HG03354 (cell line): ENCODE results near the gene GPT2.

ENCODE experiments used
- ATAC-seq: cut with Tn5 transposase; IDR thresholded peaks from one replicate; pipeline ENCODE4 v1.9.1; 2021; ENCODE audit warnings: mild to moderate bottlenecking; ENCODE audit not compliant: unreplicated experiment, poor library complexity, severe bottlenecking

Gene GPT2

DNA sequence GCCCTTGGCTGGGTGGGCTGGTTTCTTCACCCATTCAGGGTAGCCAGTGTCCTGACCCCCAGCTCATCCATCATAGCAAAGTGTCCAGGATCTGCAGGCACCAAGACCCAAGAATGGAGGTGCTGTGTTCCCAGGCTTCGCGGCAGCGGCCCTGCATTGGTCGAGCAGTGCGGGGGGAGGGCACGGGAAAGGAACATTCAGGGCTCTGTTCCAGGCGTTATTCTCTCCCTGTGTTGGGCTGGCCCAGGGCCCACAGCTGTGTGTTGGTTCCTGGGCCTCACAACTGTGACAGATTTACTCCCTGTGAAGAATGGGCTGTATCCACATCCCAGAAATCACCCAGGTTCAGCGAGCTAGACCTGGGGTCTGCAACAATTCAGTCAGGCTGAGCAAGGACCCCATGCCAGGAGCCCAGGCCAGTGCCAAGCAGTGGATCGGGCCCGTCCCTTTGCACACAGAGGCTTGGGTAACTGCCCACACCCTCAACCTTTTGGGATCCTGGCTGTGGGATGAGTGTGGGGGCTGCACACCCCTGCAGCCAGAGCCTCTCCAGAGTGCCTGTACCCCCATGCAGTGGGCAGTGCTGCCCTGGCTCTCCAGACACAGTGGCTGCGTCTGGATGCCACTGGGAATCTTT, 10.0 kb downstream of the GPT2 start:
- ATAC-seq, result no peak

DNA sequence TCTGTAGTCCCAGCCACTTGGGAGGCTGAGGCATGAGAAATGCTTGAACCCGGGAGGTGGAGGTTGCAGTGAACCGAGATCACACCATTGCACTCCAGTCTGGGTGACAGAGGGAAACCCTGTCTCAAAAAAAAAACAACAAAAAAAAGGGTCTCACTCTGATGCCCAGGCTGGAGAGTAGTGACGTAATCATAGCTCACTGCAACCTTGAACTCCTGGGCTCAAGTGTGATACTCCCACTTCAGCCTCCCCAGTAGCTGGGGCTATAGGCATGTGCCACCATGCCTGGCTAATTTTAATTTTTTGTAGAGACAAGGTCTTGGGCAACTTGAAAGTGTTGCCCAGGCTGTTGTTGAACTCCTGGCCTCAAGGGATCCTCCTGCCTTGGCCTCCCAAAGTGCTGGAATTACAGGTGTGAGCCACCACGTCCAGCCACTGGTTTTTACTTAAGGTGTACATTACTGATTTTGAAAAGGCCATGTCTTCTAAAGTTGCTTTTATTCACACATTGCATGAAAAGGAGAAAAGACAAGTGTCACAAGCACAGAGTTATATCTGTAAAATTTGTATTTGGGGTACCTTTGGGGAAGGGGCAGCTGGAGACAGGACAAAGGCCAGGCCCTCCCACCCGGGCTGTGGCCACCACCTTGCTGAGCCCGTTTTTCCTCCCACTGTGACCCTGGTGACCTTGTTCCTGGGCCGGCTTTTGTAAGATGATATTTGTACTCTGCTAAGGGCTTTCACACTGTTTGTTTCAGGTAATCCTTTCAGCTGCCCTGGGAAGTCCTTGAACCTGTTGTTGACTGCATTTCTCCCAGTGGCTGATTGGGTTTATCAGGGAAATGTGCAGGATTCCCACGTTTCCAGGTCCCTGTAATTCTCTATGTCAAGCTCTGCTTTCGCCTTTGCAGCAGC, 11.5 kb downstream of the GPT2 start:
- ATAC-seq, result no peak

DNA sequence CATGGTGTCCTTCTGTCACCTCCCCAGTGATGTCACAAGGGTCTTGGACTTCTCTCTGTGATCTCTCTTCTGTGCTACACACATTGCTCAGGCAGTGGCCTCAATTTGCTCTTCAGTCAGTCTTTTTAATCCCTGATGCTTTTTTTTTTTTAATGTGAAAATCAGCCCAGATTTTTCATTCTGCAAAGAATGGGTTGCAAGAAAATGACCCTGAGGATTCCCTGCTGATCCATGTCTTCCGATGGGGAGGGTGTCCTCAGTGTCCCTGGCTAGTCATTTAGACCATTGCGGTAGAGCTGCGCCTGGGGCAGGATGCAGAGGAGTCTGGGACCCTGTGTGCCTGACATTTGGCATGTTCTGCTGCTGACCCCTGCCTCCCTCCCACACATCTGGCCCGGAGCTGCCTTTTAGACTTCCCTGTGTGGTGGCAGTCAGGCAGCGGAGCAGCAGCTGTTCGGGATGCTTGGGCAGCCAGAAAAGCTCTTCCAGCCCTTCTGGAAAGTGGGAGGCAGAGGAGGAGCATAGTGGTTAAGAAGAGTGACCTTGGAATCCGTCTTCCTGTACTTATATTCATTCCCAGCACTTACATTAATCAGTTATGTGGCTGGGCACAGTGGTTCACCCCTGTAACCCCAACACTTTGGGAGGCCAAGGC, 12.3 kb downstream of the GPT2 start:
- ATAC-seq, result no peak

DNA sequence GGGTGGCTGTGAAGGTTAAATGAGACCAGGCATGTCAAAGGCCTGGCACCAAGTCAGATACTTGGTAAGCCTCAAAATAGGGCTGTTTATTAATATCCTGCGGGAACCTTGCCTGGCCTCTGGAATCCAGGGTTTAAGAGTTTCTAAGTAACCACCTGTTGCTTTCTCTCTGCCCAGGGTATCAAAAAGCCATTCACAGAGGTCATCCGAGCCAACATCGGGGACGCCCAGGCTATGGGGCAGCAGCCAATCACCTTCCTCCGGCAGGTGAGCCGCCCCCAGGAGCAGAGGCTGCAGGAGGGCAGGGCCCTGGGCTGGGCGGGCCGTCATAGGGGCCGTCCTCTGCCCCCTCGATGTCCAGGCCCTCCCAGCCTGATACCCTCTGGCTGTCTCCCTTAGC, 13.3 kb downstream of the GPT2 start:
- no peak for ATAC-seq

DNA sequence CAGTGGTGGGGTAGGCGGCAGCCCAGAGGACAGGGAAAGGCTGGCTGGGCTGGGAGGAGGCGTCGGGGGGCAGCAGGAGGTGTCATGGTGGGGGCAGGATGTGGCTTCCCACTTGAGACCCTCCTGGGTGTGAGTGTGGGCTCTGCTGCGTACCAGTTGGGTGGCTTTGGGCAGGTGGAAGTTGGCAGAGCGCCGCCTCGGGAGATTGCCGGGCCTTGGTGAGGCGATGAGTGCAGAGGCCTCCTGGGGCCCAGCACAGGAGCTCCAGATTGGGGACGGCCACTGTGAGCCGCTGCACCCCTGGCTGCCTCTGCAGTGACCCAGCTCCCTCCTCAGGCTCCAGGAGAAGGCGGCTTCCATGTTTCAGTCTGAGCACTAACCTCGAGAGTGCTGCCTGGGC, 13.8 kb downstream of the GPT2 start:
- no peak for ATAC-seq

DNA sequence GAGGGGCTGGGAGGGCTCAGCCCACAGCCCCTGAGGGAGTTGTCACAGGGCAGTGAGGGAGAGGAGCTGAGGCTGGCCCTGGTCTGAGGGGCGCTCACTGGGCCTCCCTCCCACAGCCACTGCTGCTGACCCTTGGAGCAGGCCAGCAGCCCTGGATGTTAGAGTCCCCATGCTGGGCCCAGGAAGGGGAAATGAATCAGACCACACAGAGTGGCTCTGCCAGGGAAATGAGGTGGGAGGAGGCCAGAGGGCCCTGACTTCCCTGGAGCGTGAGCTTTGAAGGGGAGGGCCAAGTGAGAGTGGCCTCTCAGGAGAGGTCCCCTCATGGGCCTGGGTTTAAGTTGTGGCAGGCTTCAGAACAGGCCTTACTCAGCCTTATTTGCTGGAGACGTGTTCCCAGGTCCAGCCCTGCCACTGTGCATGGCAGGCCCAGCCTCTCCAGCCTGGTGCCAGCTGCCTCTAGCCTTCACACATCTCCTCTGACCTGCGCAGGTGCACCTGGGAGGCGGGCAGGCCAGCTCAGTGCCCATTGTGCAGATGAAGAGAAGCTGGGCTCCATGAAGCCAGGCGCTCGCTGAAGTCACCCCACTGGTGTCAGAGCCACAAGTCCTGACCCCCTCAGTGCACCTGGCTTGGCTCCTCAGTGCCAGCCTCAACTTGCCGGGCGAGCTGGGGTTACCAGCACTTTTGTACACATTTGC, 15.4 kb downstream of the GPT2 start:
- ATAC-seq, result no peak

DNA sequence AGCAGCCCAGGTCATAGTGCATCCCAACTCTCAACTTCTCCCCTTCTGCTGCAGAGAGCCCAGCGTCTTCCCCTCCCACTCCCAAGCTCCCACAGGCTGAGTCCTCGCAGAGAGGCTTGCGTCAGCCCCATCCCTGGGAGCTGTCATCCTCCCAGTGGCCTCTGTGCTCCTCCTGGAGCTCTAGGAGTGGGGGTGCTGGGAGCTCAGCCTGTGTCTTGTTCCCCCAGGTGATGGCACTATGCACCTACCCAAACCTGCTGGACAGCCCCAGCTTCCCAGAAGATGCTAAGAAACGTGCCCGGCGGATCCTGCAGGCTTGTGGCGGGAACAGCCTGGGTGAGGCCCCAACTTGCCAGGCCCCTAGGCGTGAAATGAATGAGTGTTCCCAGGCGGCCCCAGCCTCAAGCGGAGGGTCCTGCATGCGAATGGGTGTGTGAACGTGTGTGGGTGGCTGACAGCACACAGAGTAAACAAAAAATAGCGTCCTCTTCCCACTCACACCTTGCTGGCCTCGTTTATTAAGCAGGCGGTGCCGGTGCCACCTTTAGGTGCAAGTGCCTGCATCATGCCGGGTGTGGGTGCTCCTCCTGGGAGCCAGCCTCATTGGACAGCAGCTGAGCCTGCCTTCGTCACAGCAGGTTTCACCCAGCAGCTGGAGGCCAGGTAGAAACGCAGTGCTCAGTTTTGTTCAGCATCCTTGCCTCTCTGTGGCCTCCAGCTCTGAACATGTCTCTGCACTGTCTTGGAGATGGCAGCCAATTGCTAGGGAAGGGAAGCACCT, 16.5 kb downstream of the GPT2 start:
- no peak for ATAC-seq

DNA sequence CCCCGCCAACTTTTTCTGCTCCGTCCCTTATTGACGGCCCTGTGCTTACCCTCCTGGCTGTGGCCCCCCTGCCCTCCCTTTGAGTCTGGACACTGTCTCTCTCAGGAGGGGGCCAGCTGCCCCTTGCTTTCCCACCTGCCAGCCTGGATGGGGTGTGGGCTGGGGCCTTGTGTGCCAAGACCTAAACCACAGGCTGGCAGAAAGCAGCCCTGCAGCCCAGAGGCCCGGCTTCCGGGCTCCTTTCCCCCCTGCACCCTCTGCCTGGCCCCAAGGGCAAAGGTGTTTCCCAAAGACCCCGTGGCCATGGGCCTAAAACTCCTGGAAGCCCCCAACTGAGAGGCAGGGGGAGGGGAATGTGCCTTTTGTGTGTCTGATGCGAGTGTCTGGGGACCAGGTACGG, 17.5 kb downstream of the GPT2 start:
- no peak for ATAC-seq

DNA sequence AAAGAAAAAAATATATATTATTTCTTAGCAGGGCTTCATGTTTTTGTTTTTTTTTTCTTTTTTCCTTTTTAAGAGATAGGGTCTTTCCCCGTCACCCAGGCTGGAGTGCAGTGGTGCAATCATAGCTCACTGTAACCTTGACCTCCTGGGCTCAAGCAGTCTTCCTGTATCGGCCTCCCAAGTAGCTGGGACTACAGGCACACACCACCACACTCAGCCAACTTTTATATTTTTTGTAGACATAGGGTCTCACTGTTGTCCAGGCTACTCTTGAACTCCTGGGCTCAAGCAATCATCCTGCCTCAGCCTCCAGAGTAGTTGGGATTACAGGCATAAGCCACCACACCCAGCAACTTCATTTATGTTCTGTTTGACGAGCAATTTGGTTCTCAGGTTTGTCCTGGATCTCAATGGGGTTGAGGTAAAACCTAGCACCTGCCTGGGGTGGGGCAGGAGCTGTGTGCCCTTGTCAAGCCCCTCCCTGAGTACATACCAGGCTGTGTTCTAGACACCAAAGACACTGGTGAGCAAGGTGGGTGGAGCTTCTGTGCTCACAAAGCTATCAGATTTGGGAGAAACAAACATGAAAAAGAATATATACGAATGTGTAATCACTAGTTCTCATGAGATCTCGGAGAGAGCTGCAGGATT, 19.2 kb downstream of the GPT2 start:
- no peak for ATAC-seq

DNA sequence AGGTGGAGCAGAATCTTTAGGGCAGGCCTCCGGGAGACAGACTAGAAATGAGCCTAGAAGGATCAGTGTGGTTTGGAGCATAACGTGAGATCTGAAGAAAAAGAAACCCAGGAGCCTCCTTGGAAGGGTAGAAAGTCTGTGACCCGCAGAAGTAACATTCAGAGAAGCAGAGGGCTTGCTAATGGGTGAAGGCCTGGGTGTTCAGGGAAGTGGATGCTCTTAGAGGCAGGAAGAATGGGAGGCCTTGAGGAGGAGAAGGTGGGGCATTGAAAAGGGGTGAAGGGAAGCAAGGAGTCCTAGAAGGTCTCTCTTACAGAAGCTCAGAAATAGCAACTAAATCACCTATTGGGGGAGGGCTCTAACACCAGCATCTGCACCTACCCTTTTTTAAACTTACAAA, 20.3 kb downstream of the GPT2 start:
- no peak for ATAC-seq

DNA sequence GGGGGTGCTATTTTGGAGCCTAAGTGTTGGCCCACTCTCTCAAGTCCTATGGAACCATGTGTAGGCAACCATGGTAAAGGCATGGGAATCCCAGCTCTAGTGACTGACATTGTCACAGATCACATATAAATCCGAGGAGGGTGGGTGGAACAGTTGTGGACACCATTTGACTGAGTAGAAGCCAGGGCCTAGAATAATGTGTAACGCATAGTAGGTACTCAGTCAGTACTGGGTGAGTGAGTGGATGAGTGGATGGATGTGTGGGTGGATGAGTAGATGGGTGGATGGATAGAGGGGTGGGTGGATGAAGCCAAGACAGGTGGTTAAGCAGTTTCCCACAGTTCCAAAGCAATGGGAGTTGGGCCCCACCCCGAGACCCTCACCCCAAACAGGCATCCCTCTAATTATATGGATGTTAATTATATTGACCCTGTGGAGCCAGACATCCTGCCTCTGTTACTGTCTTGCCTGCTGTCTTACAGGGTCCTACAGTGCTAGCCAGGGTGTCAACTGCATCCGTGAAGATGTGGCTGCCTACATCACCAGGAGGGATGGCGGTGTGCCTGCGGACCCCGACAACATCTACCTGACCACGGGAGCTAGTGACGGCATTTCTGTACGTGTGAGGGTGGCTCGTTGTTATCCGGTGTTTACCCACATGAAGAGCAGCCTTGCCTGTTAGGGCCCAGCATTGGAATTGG, 22.3 kb downstream of the GPT2 start:
- ATAC-seq, result no peak

DNA sequence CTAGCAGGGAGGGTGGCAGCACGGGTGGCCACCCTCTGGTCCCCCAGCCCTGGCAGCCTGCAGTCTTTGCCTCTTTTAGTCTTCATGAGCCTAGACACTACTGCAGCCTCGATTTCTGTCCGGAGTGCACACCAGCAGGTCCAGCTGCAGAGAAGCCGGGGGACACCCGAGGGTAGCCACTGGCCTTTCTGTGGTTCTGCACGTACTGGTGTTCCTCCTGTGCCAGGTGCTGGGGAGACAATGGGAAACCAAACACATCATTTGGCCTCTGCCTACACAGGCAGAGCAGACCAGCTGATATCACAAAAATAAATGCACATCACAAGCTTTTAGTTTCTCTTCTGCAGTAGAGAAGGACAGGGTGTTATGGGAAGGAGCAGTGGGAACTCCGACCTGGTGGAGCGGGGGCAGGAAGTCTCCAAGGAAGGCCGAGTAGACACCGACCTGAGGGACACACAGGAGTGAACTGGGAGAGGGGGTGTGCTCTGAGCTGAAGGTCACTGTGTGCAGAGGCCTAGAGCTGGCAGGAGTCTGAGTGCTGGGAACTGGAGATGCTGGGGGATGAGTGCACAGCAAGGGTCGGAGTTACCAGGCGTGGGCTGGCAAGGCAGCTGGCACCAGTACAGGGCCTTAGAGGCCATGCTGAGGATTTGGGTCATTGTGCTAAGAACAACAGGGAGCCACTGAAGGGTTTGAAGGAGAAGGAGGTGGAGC, 23.1 kb downstream of the GPT2 start:
- no peak for ATAC-seq

DNA sequence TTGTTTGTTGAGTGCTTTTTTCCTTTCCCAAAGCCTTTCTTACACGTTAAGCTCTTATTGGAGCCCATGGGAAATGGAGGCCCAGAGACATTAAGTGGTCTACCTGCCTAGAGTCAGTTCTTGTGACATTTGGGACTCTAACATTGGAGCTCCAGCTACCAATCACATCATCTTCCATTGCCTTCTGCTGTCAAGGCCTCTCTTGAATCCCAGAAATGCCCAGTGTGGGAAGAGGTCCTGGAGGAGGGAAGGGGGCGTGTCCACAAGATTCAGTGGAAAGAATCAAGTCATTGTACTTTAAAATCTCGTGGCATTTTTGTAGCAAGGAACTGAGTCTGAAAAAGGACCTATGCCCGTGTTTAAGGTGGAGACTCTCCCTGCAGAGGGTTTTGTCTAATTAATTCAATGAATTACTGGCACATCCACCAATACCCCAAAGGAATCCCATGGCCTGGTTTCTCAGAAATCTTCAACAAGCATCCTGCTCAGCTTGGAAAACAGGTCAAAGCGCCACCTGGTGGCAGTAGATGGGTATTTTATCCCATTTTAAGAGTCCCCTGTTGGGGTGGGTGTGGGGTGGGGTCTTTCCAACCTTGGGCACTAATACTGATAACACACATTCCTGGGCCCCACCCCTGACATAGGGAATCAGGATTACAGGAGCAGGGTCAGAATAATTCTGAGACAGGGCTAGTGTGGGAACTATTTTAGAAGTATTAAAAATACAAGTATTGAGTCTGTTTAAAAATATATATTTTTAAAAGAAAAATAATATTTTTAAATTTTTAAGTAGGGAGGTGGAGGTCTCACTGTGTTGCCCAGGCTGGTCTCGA, 24.6 kb downstream of the GPT2 start:
- ATAC-seq, result no peak

DNA sequence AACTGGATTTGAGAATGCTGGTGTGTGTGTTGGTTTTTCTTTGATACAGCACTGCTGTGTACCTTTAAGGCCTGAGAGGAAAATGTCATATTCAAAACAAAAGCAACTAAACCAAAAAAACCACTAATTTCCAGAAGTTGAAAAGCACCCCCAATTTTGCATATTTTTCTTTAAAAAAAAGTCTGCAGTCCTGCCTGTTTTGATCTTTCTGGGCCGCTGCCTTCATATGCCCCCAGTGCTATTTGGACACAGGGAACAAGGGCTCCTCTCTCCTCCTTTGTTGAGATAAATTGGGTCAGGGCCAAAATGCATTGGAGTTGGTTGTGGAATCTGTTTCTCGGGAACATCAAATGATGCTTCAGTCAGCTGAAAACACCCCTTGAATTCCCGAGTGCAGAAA, 26.9 kb downstream of the GPT2 start:
- peak; percentile 75 for ATAC-seq

DNA sequence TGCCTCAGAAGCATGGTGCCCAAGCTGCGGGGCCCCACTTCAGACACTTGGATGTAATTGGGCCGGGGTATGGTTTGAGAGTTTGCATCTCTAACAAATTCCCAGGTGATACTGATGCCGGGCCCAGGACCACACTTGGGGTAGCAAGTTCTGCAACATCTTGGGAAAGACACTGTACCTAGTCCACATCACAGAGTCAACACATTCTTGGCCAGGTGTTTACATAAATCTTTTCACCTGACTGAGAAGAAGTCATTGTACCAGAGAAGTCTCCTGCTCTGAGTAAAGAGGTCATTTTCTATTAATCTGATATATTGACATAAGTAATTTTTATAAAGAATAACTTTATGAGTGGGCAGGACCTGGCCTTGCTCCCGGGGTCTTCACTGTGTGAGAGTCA, 27.5 kb downstream of the GPT2 start:
- ATAC-seq, result no peak

DNA sequence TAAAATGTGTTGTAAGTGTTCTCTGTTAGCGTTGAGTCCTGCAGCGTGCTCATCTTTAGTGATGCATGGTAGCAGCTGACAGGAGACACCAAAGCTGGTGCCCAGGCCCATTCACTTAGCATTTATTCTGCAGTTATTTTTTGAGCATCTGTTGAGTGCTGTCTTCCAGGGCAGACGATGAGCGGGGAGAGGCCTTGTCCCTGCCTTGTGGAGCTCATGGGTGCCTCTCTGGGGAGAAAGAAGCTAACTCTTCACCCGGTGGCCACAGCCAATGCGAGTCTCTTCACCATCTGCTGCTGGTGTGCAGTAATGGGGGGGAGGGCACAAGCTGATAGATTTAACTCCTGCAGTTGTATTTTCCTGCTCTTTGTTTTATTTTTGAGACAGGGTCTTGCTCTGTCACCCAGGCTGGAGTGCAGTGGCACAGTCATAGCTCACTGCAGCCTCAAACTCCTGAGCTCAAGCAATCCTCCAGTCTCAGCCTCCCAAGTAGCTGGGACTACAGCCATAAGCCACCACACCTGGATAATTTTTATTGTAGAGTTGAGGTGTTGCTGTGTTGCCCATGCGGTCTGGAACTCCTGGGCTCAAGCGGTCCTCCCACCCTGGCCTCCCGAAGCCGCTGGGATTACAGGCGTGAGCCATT, 30.5 kb downstream of the GPT2 start:
- no peak for ATAC-seq
